Measurements from ENCODE around the gene SH3RF3.

DNA sequence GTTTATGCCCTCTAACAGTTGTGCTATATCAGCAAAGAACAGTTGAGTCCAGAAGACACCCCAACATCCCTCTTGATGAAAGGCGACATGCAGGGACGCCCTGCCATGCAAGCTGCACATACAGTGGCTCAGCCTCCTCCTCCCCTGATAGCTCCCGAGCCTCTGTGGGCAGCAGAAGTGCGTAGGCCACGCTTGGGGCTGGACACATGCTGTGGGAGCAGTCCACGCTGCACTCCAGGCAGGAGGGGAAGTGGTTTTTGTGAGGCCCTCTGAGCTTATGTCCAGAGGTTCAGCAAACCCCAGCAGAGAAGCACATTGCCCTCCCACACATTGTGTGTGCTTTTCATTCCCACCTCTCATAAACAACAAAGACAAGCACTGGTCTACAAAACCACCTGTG is 322.7 kb downstream of the SH3RF3 start:
- no peak for TF ChIP-seq CTCF (IDR thresholded peaks at IDR 0.05 in 2 of 3, conservative IDR thresholded peaks at IDR 0.05 in 1 of 3; ENCODE audit: control insufficient read depth in 2 of 3, extremely low read depth in 1 of 3, insufficient read depth in 1 of 3, low read depth in 3 of 3, low read length in 3 of 3)
- no peak for TF ChIP-seq EP300 (IDR thresholded peaks at IDR 0.05; ENCODE audit: borderline replicate concordance in 1 of 2, control insufficient read depth in 1 of 2, low read depth in 2 of 2, low read length in 2 of 2)
- no peak for TF ChIP-seq EZH2 (IDR thresholded peaks at IDR 0.05; ENCODE audit: borderline replicate concordance, control insufficient read depth, low read depth, low read length)
- TF ChIP-seq USF2 (IDR thresholded peaks at IDR 0.05; ENCODE audit: borderline replicate concordance, low read depth, low read length), result no peak
- TF ChIP-seq ATF7 (IDR thresholded peaks at IDR 0.05; ENCODE audit: low read depth), result no peak
- no peak for TF ChIP-seq POLR2AphosphoS5 (IDR thresholded peaks at IDR 0.05; ENCODE audit: low read length)
- TF ChIP-seq EGR1 (IDR thresholded peaks at IDR 0.05; ENCODE audit: borderline replicate concordance in 1 of 2, low read depth in 2 of 2, low read length in 2 of 2), result no peak

Data from GM12878 (cell line).